ENCODE measurements around the gene LAMC3.

The LAMC3 gene

DNA sequence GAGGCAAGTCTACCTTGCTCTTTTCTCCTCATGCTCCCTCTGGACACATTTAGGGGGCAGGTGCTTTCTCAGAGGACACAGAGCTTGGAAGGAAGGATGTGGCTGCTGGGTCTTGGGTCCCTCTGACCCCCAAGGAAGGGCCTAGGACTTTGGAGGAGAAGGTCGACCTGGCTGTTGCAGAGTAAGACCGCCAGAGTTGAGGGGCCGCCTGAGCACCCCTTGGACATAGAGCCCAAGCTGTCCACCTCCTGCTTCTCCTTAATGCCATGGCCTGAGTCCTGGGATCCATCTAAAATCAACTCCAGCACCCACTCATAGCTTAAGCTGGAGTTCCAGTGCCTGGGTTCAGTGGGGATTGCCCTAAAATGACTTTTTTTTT, 20.6 kb downstream of the LAMC3 start:
- Mint-ChIP-seq H3K4me1 (no peaks in the 10 kb centered on the region), H3K27ac (no peak overlapping the region), H3K4me3 (no peak overlapping the region), H3K36me3 (ENCODE audit: low read depth) (no peaks in the 10 kb centered on the region), H3K27me3 (ENCODE audit: low read depth) (peaks cover 7% of the 10 kb centered on the region), H3K9me3 (no peaks in the 10 kb centered on the region)
- TF ChIP-seq, protein P1, sequence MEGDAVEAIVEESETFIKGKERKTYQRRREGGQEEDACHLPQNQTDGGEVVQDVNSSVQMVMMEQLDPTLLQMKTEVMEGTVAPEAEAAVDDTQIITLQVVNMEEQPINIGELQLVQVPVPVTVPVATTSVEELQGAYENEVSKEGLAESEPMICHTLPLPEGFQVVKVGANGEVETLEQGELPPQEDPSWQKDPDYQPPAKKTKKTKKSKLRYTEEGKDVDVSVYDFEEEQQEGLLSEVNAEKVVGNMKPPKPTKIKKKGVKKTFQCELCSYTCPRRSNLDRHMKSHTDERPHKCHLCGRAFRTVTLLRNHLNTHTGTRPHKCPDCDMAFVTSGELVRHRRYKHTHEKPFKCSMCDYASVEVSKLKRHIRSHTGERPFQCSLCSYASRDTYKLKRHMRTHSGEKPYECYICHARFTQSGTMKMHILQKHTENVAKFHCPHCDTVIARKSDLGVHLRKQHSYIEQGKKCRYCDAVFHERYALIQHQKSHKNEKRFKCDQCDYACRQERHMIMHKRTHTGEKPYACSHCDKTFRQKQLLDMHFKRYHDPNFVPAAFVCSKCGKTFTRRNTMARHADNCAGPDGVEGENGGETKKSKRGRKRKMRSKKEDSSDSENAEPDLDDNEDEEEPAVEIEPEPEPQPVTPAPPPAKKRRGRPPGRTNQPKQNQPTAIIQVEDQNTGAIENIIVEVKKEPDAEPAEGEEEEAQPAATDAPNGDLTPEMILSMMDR (IDR thresholded peaks at IDR 0.05; ENCODE audit: unreplicated experiment in 3 of 3), result no peak

- H3K9me3 Mint-ChIP-seq, result no peaks in the 10 kb centered on the region
- no peak overlapping the region for H3K4me3 Mint-ChIP-seq
- peaks cover 6% of the 10 kb centered on the region for H3K27me3 Mint-ChIP-seq (ENCODE audit: low read depth)
- no peak overlapping the region for H3K27ac Mint-ChIP-seq
- no peaks in the 10 kb centered on the region for H3K4me1 Mint-ChIP-seq
- H3K36me3 Mint-ChIP-seq (ENCODE audit: low read depth), result no peaks in the 10 kb centered on the region
- TF ChIP-seq, protein P1 (IDR thresholded peaks at IDR 0.05; ENCODE audit: unreplicated experiment in 3 of 3), result no peak
These were observed 21.4 kb downstream of the LAMC3 start for GRCh38 chr9:131030239-131031004.

DNA sequence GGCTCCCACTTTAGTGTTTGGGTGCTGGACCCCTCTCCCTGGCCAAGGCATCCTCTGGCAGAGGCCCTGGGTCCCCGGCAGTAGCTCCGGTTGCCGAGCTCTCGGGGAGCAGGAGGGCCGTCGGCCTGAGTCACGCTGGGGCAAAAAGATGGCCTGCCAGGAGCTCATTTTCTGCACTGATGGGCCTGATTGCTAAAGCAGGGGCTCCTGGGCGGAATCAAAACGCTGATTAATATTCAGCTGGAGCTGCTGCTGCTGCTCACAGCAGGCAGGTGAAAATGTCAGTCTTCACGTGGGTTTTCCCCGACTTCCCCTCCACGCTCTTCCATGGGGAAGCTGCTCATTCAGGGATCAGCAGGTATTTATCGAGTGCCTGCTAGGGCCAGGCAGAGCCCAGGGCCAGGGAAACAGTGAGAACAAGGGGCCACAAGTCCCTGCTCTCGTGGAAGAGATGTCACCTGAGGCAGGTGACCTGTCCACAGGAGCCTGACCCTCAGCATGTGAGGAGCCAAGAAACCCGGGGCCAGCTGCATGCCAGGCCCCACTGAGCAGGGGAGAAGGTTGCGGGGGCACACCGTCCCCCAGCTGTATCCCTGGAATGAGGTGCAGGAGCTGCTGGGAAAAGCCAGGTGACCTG, 22.1 kb downstream of the LAMC3 start:
- H3K9me3 Mint-ChIP-seq, result no peaks in the 10 kb centered on the region
- no peaks in the 10 kb centered on the region for H3K36me3 Mint-ChIP-seq (ENCODE audit: low read depth)
- TF ChIP-seq, protein P1 (IDR thresholded peaks at IDR 0.05; ENCODE audit: unreplicated experiment in 3 of 3), result no peak
- no peak overlapping the region for H3K4me3 Mint-ChIP-seq
- no peaks in the 10 kb centered on the region for H3K27me3 Mint-ChIP-seq (ENCODE audit: low read depth)
- H3K27ac Mint-ChIP-seq, result no peak overlapping the region
- no peaks in the 10 kb centered on the region for H3K4me1 Mint-ChIP-seq

DNA sequence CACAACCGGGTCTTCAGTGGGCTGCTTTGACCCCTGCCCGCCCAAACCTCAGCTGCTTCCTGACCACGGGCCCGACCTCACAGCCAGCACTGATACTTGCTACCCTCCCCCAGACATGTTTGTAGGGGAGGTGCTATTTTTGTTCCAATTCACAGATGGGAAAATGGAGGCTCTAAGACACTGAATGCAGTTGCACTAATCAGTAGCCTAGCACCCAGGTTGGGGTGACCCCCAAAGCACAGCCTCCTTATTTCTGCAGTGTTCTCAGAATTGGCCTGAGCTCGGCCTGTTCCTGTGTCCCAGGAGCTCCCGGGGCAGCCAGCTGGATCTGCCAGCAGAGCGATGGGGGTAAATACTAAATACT, 22.6 kb downstream of the LAMC3 start:
- H3K4me3 Mint-ChIP-seq, result no peak overlapping the region
- H3K27ac Mint-ChIP-seq, result no peak overlapping the region
- H3K36me3 Mint-ChIP-seq (ENCODE audit: low read depth), result no peaks in the 10 kb centered on the region
- no peaks in the 10 kb centered on the region for H3K27me3 Mint-ChIP-seq (ENCODE audit: low read depth)
- H3K4me1 Mint-ChIP-seq, result no peaks in the 10 kb centered on the region
- no peaks in the 10 kb centered on the region for H3K9me3 Mint-ChIP-seq
- TF ChIP-seq, protein P1 (IDR thresholded peaks at IDR 0.05; ENCODE audit: unreplicated experiment in 3 of 3), result no peak

- Mint-ChIP-seq H3K27me3 (ENCODE audit: low read depth) (peaks cover 3% of the 10 kb centered on the region), H3K27ac (no peak overlapping the region), H3K36me3 (ENCODE audit: low read depth) (no peaks in the 10 kb centered on the region), H3K4me3 (no peak overlapping the region), H3K9me3 (no peaks in the 10 kb centered on the region), H3K4me1 (peaks cover 4% of the 10 kb centered on the region)
- TF ChIP-seq, protein P1 (IDR thresholded peaks at IDR 0.05; ENCODE audit: unreplicated experiment in 3 of 3), result no peak
These were observed 23.4 kb downstream of the LAMC3 start for GRCh38 chr9:131032384-131032783.

All from nephron (organoid).